ENCODE results near the gene TIMM23. TPM values are rescaled to one million over a fixed set of nuclear protein-coding genes. Genes with fewer than 3 reads are reported as not detected.
A peak's percentile ranks its signal among the peaks of the same experiment; 100 is the strongest.
"Not testable (repeated sequence)": the region's sequence is repeated elsewhere in the genome, so short reads cannot be mapped to it uniquely, and the experiment has no call there.

Gene TIMM23
- total RNA-seq, 1 experiment from 2014 or later = 103 TPM

- intact Hi-C loops (cut with micrococcal nuclease; ENCODE audit: unreplicated experiment); H3K27me3 ChIP-seq (ENCODE audit: control insufficient read depth, insufficient read depth, low read length); CTCF ChIA-PET; H3K4me1 ChIP-seq (ENCODE audit: control insufficient read depth, insufficient read depth, low read length); DNase-seq (ENCODE audit: low read depth, low spot score); H3K9me3 ChIP-seq (ENCODE audit: control insufficient read depth, insufficient read depth, low read depth, low read length); in situ Hi-C loops (cut with HindIII; ENCODE audit: low pct_unique_long_range_greater_than_20kb, low sequenced_read_pairs); BruUV-seq (replicated peaks); H3K36me3 ChIP-seq (ENCODE audit: control insufficient read depth, insufficient read depth, low read length): not testable (repeated sequence)
- H3K4me3 ChIP-seq (ENCODE audit: low read depth in 2 of 2, low read length in 2 of 2) = peak overlapping the region; percentile 83 to 94
- peak overlapping the region; percentile 94 for H3K27ac ChIP-seq (ENCODE audit: low read length)
- POLR2A ChIA-PET = interaction anchor here (0.6 kb wide), 1 partner anchor 265 kb away, joined by 3 read pairs; no protein-coding TSS in a partner anchor
- peak; percentile 56 for ATAC-seq
Observed at GRCh38 chr10:45971742-45972105, 565 bp upstream of the TIMM23 start.

DNA sequence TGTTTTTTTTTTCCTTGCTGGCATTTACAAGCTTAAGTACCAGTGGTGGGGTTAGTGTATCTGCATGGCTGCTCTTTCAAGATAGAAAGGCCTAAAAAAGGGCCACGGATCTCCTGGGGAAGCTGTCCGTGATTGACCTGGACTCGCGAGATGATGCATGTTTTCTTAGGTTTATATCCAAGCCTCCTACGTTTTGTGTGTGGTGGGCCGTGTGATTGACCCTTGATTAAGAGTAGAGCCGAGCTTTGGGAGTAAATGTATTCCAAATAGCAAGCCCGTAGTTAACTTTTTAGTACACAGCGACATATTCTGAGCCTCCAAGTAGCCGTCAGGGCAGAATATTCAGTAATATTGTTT lies 502 bp downstream of the TIMM23 start:
- H3K4me3 ChIP-seq (ENCODE audit: low read depth in 2 of 2, low read length in 2 of 2) = peak overlapping the region; percentile 83 to 94
- H3K36me3 ChIP-seq (ENCODE audit: control insufficient read depth, insufficient read depth, low read length); H3K27me3 ChIP-seq (ENCODE audit: control insufficient read depth, insufficient read depth, low read length); in situ Hi-C loops (cut with HindIII; ENCODE audit: low pct_unique_long_range_greater_than_20kb, low sequenced_read_pairs); H3K4me1 ChIP-seq (ENCODE audit: control insufficient read depth, insufficient read depth, low read length); DNase-seq (ENCODE audit: low read depth, low spot score); CTCF ChIA-PET; POLR2A ChIA-PET; intact Hi-C loops (cut with micrococcal nuclease; ENCODE audit: unreplicated experiment); H3K9me3 ChIP-seq (ENCODE audit: control insufficient read depth, insufficient read depth, low read depth, low read length): not testable (repeated sequence)
- H3K27ac ChIP-seq (ENCODE audit: low read length) = peak overlapping the region; percentile 94
- BruUV-seq (replicated peaks) = TSS peak; percentile 82
- peak; percentile 21; the same call in 1 of the 2 replicates for ATAC-seq

GRCh38 chr10:45974041-45974440 lies 1.8 kb downstream of the TIMM23 start:
- ChIA-PET POLR2A (interaction anchor here (0.7 kb wide), 1 partner anchor 54 kb away, joined by 3 read pairs; no protein-coding TSS in a partner anchor), CTCF (interaction anchor here (0.6 kb wide), 1 partner anchor 49 kb away, joined by 3 read pairs; no protein-coding TSS in a partner anchor)
- H3K27ac ChIP-seq (ENCODE audit: low read length); intact Hi-C loops (cut with micrococcal nuclease; ENCODE audit: unreplicated experiment); H3K9me3 ChIP-seq (ENCODE audit: control insufficient read depth, insufficient read depth, low read depth, low read length); in situ Hi-C loops (cut with HindIII; ENCODE audit: low pct_unique_long_range_greater_than_20kb, low sequenced_read_pairs); BruUV-seq (replicated peaks); H3K27me3 ChIP-seq (ENCODE audit: control insufficient read depth, insufficient read depth, low read length); H3K36me3 ChIP-seq (ENCODE audit: control insufficient read depth, insufficient read depth, low read length); DNase-seq (ENCODE audit: low read depth, low spot score); ATAC-seq; H3K4me1 ChIP-seq (ENCODE audit: control insufficient read depth, insufficient read depth, low read length): not testable (repeated sequence)
- peak overlapping the region; percentile 24 to 83; a peak in 3 of 4 replicates for H3K4me3 ChIP-seq (ENCODE audit: low read depth in 2 of 2, low read length in 2 of 2)

- DNase-seq (ENCODE audit: low read depth, low spot score); H3K4me1 ChIP-seq (ENCODE audit: control insufficient read depth, insufficient read depth, low read length); H3K36me3 ChIP-seq (ENCODE audit: control insufficient read depth, insufficient read depth, low read length); H3K27ac ChIP-seq (ENCODE audit: low read length); H3K9me3 ChIP-seq (ENCODE audit: control insufficient read depth, insufficient read depth, low read depth, low read length); H3K4me3 ChIP-seq (ENCODE audit: low read depth in 2 of 2, low read length in 2 of 2); intact Hi-C loops (cut with micrococcal nuclease; ENCODE audit: unreplicated experiment); CTCF ChIA-PET; H3K27me3 ChIP-seq (ENCODE audit: control insufficient read depth, insufficient read depth, low read length); ATAC-seq; BruUV-seq (replicated peaks); POLR2A ChIA-PET; in situ Hi-C loops (cut with HindIII; ENCODE audit: low pct_unique_long_range_greater_than_20kb, low sequenced_read_pairs): not testable (repeated sequence)
Observed at GRCh38 chr10:45978554-45978953, 6.3 kb downstream of the TIMM23 start.

GRCh38 chr10:45981367-45981766 lies 9.1 kb downstream of the TIMM23 start:
- H3K9me3 ChIP-seq (ENCODE audit: control insufficient read depth, insufficient read depth, low read depth, low read length); H3K4me1 ChIP-seq (ENCODE audit: control insufficient read depth, insufficient read depth, low read length); CTCF ChIA-PET; POLR2A ChIA-PET; intact Hi-C loops (cut with micrococcal nuclease; ENCODE audit: unreplicated experiment); ATAC-seq; in situ Hi-C loops (cut with HindIII; ENCODE audit: low pct_unique_long_range_greater_than_20kb, low sequenced_read_pairs); H3K4me3 ChIP-seq (ENCODE audit: low read depth in 2 of 2, low read length in 2 of 2); BruUV-seq (replicated peaks); H3K27me3 ChIP-seq (ENCODE audit: control insufficient read depth, insufficient read depth, low read length); DNase-seq (ENCODE audit: low read depth, low spot score); H3K27ac ChIP-seq (ENCODE audit: low read length): not testable (repeated sequence)
- peaks cover 13% of the 10 kb centered on the region; the same call in 1 of the 2 replicates for H3K36me3 ChIP-seq (ENCODE audit: control insufficient read depth, insufficient read depth, low read length)
